ENCODE data around the gene PRELP.

GRCh38 chr1:203426870-203427269 is 48.7 kb upstream of the PRELP start:
- TF ChIP-seq CTCF (IDR thresholded peaks at IDR 0.05) (no peak), EZH2 (IDR thresholded peaks at IDR 0.05; ENCODE audit: borderline replicate concordance, insufficient read depth, low read depth, low read length, poor library complexity, severe bottlenecking) (no peak)

Measured in B cell (primary cell).